NCI-H510A treated with DMSO at 0.1 percent for 48 hours (cell line): ENCODE data around the gene YDJC.
"Not testable (repeated sequence)": the region's sequence is repeated elsewhere in the genome, so short reads cannot be mapped to it uniquely, and the experiment has no call there.

ENCODE experiments used
- DNase-seq: peaks from one replicate; lab custom pipeline; 2025; lab: John Stamatoyannopoulos, UW

The YDJC gene

DNA sequence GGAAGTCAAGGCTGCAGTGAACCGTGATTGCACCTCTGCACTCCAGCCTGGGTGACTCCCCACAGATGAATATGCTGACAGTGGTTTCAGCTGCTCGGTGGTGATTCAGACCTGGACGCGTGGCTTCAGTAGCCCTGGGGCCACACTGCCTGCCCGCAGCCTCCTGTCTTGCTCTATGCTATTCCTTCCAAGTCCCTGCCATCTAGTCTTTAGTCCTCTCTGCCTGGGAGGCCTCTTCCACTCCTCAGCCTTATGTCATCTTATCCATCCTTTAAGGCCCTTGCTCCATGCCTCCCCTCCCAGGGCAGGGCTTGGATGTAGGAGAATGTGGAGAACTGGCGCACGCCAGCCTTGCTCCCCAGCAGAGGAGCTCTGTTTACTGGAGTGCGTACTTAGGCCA lies 23.0 kb downstream of the YDJC start:
- no peak for DNase-seq

- no peak for DNase-seq
Observed at GRCh38 chr22:21605887-21606564, 23.8 kb downstream of the YDJC start.

- DNase-seq = no peak
Observed at GRCh38 chr22:21603973-21604372, 25.8 kb downstream of the YDJC start.

GRCh38 chr22:21602579-21602978 lies 27.2 kb downstream of the YDJC start:
- DNase-seq = no peak

GRCh38 chr22:21599053-21599893 lies 30.5 kb downstream of the YDJC start:
- no peak for DNase-seq

- no peak for DNase-seq
Observed at GRCh38 chr22:21598302-21598701, 31.5 kb downstream of the YDJC start.

DNA sequence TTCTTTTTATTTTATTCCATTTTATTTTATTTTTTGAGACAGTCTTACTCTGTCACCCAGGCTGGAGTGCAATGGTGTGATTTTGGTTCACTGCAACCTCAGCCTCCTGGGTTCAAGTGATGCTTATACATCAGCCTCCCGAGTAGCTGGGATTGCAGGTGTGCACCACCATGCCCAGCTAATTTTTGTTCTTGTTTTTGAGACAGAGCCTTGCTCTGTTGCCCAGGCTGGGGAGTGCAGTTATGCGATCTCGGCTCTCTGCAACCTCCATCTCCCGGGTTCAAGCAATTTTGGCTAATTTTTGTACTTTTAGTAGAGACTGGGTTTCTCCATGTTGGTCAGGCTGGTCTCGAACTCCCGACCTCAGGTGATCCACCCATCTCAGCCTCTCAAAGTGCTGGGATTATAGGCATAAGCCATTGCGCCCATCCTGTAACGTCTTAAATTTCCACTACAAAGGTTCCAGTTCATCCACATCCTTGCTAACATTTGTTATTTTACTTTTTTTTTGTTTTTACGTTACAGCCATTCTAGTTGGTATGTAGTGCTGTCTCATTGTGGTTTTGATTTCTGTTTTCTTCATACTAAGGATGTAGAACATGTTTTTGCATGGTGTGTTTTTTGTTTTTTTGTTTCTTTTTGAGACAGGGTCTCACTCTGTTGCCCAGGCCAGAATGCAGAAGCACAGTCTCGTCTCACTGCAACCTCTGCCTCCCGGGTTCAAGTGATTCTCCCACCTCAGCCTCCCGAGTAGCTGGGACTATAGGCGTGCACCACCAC lies 33.3 kb downstream of the YDJC start:
- DNase-seq = not testable (repeated sequence)

- DNase-seq = no peak
Observed at GRCh38 chr22:21594865-21595452, 34.9 kb downstream of the YDJC start.

DNA sequence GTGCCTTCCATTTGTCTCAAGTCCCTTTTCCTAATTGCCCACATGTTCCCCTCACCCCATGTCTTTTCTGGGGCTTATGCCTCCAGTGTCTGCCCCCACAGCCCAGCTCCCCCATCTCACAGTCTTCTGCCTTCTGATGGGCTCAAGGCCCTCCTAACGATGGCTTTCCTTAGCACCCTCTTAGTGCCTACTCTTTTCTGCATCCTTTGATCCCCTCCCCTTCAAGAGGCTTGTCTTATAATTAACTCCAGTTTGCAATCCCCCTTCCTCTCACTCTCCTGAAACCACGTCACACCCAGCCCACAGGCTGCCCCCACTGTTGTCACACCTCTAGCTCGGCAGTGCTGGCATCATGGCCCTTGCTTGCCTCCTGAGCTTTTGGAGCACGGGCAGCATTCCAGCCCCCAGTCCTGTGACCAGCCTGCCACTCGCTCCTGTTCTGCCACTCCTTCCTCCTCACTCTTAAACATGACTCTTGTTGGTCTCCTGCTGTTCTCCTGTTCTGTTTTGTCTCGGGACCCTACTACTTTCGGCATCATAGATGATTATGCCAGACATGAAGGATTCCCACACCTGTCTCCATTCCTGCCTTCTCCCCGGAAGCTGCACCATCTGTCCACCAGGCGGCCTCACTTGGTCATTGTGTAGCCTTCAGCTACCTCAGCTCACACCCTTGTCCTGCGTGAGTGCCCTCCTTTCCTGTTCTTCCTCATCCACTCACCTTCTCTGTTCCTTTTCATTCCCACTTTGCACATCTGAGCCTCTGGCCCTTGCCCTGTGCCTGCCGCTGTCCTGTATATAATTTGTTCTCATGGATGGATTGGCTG lies 36.2 kb downstream of the YDJC start:
- DNase-seq = no peak

- DNase-seq = no peak
Observed at GRCh38 chr22:21592422-21592821, 37.4 kb downstream of the YDJC start.

- DNase-seq = no peak
Observed at GRCh38 chr22:21591695-21592094, 38.1 kb downstream of the YDJC start.

DNA sequence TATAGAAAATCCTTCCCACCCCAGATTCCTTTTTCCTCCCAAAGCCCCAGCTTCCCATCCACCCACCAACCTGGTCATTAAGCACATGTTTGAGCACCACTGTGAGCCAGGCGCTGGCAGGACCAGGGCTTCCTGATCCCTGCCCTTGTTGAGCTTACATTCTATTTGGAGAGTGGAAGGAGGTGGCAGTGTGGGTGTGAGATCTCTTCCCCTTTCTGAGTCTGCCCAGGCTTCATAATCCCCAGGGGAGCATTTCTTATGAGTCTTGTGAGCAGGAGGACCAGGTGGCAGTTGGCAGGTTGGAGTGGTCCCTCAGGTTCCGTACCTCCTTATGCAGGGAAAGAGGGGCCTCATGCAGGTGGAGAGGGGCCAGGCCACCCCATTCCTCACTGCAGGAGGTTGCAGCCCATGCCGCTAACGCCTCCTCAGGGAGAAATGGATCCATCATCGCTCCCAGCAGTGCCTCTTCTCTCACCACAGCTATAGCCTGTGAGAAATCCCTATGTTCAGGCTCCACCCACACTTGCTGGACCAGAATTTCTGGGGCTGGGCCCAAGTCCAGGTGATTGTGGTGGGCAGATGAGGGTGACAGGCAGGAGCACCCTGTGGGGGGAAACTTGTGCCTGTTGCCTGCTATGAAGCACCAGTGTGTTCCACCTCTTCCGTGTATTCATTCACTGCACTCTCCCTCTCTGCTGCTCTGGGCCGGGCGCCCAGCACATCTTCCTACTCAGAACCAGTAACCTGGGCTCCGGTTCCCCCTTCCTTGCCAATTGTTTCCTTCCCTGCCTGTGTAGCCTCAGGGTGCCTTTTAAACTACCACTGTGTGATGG lies 38.8 kb downstream of the YDJC start:
- DNase-seq = no peak

GRCh38 chr22:21589396-21589795 lies 40.4 kb downstream of the YDJC start:
- no peak for DNase-seq

DNA sequence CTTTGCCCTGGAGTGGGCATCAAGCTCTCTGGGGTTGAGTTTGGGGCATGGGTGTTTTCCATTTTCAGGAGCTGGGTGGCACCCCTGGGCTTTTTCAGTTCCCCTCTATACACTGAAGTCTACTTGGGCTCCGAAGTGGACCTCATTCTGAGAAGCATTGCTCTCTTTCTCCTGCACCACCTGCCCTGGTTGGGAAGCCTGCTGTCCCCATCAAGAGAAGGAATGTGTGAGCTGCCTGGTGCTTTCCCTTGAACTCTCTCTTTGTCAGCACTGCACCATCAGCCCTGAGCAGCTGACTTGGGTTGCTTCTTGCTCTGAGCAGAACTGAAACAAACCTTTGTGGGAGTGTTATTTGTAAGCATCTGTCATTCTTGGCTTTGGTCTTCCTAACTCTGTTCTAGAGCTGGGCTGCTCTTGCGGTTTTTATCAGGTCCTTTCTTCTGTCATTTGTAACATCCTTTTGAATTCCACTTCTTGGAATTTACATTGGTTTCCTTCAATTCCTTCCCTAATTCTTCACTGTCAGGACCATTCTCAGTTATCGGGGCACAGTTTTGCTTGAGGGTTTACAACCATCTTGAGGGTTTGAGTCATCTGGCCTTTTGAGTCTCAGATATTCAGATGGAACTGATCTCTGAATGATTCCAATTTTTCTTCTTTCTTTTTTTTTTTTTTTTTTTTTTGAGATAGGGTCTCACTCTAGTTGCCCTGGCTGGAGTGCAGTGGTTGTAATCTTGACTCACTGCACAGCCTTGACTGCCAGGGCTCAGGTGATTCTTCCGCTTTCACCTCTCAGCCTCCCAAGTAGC lies 41.8 kb downstream of the YDJC start:
- DNase-seq = no peak

- DNase-seq = no peak
Observed at GRCh38 chr22:21585389-21585788, 44.4 kb downstream of the YDJC start.

DNA sequence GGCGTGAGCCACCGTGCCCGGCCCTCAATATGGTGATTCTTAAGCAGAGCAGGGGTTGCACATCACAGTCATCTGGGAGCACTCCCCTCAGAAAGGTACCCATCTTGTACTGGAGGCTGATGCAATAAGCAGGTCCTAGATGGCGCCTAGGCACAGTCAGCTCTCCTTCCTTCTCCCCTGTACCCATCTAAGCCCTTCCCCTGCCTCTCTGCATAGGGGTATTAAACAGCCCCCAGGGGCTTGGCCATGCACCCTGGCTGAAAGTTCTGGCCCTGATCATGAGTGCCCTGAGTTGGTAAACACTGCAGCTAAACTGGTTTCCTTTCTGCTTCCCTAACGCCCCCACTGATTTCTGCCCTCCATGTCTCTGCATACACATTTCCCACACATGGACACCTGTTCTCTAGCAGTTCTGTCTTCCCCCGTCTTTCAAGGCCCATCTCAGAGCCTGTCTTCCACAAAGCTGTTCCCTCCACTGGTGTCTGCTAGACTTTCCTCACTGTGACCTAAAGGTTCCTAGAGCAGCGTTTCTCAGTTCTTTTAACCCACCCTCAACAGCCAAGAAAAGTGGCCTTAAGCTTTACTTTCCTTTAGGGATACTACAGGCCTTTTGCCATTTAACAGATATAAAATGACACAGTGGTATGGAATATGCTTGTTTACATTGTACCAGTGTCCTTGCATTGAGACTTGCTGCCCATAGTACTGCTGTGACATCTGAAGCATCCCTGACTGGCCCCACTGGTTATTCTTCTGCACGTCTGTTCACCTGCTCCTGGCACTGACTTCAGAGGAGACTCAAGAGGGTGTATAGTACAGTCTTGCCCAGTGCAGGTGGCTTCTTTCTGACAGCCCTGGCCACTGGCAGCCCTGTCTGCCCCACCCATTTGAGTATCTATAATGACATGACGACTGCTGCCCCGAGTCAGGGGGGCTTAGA lies 46.8 kb downstream of the YDJC start:
- peak; percentile 60 for DNase-seq

DNA sequence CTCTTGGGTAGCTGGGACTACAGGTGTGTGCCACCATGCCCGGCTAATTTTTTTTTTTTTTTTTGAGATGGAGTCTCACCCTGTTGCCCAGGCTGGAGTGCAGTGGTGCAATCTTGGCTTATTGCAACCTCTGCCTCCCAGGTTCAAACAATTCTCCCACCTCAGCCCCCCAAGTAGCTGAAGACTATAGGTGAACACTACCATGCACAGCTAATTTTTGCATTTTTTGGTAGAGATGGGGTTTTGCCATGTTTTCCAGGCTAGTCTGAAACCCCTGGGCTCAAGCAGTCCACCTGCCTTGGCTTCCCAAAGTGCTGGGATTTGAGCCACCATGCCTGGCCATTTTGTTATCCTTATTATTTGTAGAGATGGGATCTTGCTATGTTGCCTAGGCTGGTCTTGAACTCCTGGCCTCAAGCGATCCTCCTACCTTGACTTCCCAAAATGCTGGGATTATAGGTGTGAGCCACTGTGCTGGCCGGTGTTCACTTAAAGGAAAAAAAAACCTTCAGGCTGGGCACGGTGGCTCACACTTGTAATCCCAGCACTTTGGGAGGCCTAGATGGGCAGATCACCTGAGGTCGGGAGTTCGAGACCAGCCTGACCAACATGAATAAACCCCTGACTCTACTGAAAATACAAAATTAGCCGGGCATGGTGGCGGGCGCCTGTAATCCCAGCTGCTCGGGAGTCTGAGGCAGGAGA lies 48.7 kb downstream of the YDJC start:
- DNase-seq = not testable (repeated sequence)

DNA sequence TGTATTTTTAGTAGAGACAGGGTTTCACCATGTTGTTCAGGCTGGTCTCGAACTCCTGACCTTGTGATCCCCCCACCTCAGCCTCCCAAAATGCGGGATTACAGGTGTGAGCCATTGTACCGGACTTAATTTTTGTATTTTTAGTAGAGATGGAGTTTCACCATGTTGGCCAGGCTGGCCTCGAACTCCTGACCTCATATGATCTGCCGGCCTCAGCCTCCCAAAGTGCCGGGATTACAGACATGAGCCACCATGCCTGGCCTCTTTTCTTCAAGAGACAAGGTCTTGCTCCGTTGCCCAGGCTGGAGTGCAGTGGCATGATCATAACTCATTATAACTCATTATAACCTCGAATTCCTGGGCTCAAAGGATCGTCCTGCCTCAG lies 49.2 kb downstream of the YDJC start:
- not testable (repeated sequence) for DNase-seq
